Prostate gland (tissue), 2 donors: ENCODE data around the gene SIDT2.

Source experiments
- CTCF ChIP-seq, 4 experiments: fragments of 200-600 bp in 2 of 4; fragments of 450-650 bp in 2 of 4; sonication (generic) in 2 of 4; IDR thresholded peaks; 1 replicate in 3 of 4; 2 replicates in 1 of 4; pipeline ENCODE4 v1.5.1; 2016 to 2019; ENCODE audit warnings: antibody characterized with exemption in 4 of 4, mild to moderate bottlenecking in 2 of 4, moderate library complexity in 2 of 4
- POLR2A ChIP-seq: fragments of 450-650 bp; IDR thresholded peaks from one replicate; pipeline ENCODE4 v1.6.1; 2016; ENCODE audit warnings: antibody characterized with exemption, mild to moderate bottlenecking
- POLR2AphosphoS5 ChIP-seq: sonication (generic); formaldehyde crosslinking; IDR thresholded peaks from one replicate; pipeline ENCODE4 v1.6.1; 2017; ENCODE audit warnings: antibody characterized with exemption

GRCh38 chr11:117171007-117171403, 7.5 kb upstream of the SIDT2 start:
- TF ChIP-seq CTCF (IDR thresholded peaks at IDR 0.05), result no peak
- no peak for TF ChIP-seq POLR2AphosphoS5
- TF ChIP-seq POLR2A, result no peak
